Mammary epithelial cell (primary cell): ENCODE data around the gene TNIK.

ENCODE experiments used
- CTCF ChIP-seq, 2 donors: IDR thresholded peaks in 1 of 2; conservative IDR thresholded peaks in 1 of 2; 2 replicates each; pipeline ENCODE4 v1.5.1; 2011 to 2012; ENCODE audit warnings: inconsistent platforms in 2 of 2, low read length in 2 of 2, mild to moderate bottlenecking in 2 of 2, control low read depth in 1 of 2, low read depth in 1 of 2; ENCODE audit not compliant: insufficient read depth in 1 of 2; ENCODE audit errors: extremely low read depth in 1 of 2
- EZH2 ChIP-seq: IDR thresholded peaks from 2 replicates; pipeline ENCODE4 v1.6.1; 2012; ENCODE audit warnings: low read length, inconsistent platforms, borderline replicate concordance

- TF ChIP-seq CTCF (conservative IDR thresholded peaks at IDR 0.05 in 1 of 2, IDR thresholded peaks at IDR 0.05 in 1 of 2; ENCODE audit: extremely low read depth in 1 of 2, insufficient read depth in 1 of 2, low read depth in 1 of 2, low read length in 2 of 2) (no peak), EZH2 (no peak)
These were observed 343.8 kb downstream of the TNIK start for GRCh38 chr3:171116365-171116764.
